HFFc6 (cell line): ENCODE data around the gene PNPO. TPM values are rescaled to one million over a fixed set of nuclear protein-coding genes. Genes with fewer than 3 reads are reported as not detected.

Source experiments
- DNase-seq: peaks from one replicate; pipeline ENCODE4 v3.0.0-alpha.2; 2018
- H3K27ac Mint-ChIP-seq: 2 replicates; pipeline ENCODE4 v1.8.0; 2020; ENCODE audit warnings: mild to moderate bottlenecking, mixed read lengths
- H3K27me3 Mint-ChIP-seq: 2 replicates; pipeline ENCODE4 v1.8.0; 2021; ENCODE audit warnings: mild to moderate bottlenecking, moderate library complexity, mixed read lengths; ENCODE audit not compliant: insufficient read depth
- H3K36me3 Mint-ChIP-seq: 2 replicates; pipeline ENCODE4 v1.8.0; 2021; ENCODE audit warnings: low read depth, mixed read lengths
- H3K4me1 Mint-ChIP-seq: 2 replicates; pipeline ENCODE4 v1.8.0; 2020; ENCODE audit warnings: low read depth, mixed read lengths
- H3K4me3 Mint-ChIP-seq: 2 replicates; pipeline ENCODE4 v1.8.0; 2020; ENCODE audit warnings: mild to moderate bottlenecking, moderate library complexity, mixed read lengths
- H3K9me3 Mint-ChIP-seq: 2 replicates; pipeline ENCODE4 v1.8.0; 2020; ENCODE audit warnings: mild to moderate bottlenecking, mixed read lengths
- CTCF ChIP-seq: fragments of 200-600 bp; sonication (generic); IDR thresholded peaks from 2 replicates; pipeline ENCODE4 v1.5.0; 2021; ENCODE audit warnings: antibody characterized with exemption, mild to moderate bottlenecking
- total RNA-seq, 6 experiments: library from RNA; stranded (reverse); fragmentation: NEBNext Ultra II Directional; extraction: Animal tissue kit (Norgen Biotek cat#: 25700); gene quantifications; 2 replicates in 1 of 6; 3 replicates in 5 of 6; pipeline ENCODE4 v1.2.3, GENCODE V29; 2021

Gene PNPO
- total RNA-seq, 6 experiments from 2014 or later, result 46.0 to 55.5 (median 51.1) TPM

GRCh38 chr17:47952171-47953021 is 11.0 kb downstream of the PNPO start:
- no peak overlapping the region for H3K27ac Mint-ChIP-seq
- H3K4me1 Mint-ChIP-seq, result peaks cover 19% of the 10 kb centered on the region
- no peak overlapping the region for H3K4me3 Mint-ChIP-seq
- DNase-seq, result no peak
- TF ChIP-seq CTCF, result no peak
- no peaks in the 10 kb centered on the region for H3K9me3 Mint-ChIP-seq
- peaks cover 1% of the 10 kb centered on the region; the same call in 1 of the 2 replicates for H3K27me3 Mint-ChIP-seq
- H3K36me3 Mint-ChIP-seq, result no peaks in the 10 kb centered on the region

GRCh38 chr17:47953909-47954308 is 12.5 kb downstream of the PNPO start:
- Mint-ChIP-seq H3K4me1 (peaks cover 12% of the 10 kb centered on the region), H3K9me3 (no peaks in the 10 kb centered on the region), H3K4me3 (no peak overlapping the region), H3K27me3 (peaks cover 2% of the 10 kb centered on the region), H3K27ac (no peak overlapping the region), H3K36me3 (no peaks in the 10 kb centered on the region)
- DNase-seq, result no peak
- TF ChIP-seq CTCF, result peak; percentile 56

GRCh38 chr17:47955497-47956461 is 14.4 kb downstream of the PNPO start:
- Mint-ChIP-seq H3K4me1 (no peaks in the 10 kb centered on the region), H3K4me3 (no peak overlapping the region), H3K36me3 (no peaks in the 10 kb centered on the region), H3K27me3 (peaks cover 4% of the 10 kb centered on the region), H3K27ac (no peak overlapping the region), H3K9me3 (no peaks in the 10 kb centered on the region)
- DNase-seq, result no peak
- TF ChIP-seq CTCF, result no peak

GRCh38 chr17:47956791-47957590 is 15.6 kb downstream of the PNPO start:
- H3K4me3 Mint-ChIP-seq, result no peak overlapping the region
- DNase-seq, result no peak
- H3K27ac Mint-ChIP-seq, result no peak overlapping the region
- no peaks in the 10 kb centered on the region for H3K9me3 Mint-ChIP-seq
- H3K4me1 Mint-ChIP-seq, result no peaks in the 10 kb centered on the region
- peaks cover 5% of the 10 kb centered on the region for H3K27me3 Mint-ChIP-seq
- TF ChIP-seq CTCF, result no peak
- peaks cover 6% of the 10 kb centered on the region; the same call in 1 of the 2 replicates for H3K36me3 Mint-ChIP-seq
